A549 (cell line): Measurements from ENCODE around the gene IST1. TPM values are rescaled to one million over a fixed set of nuclear protein-coding genes. Genes with fewer than 3 reads are reported as not detected.

Experiments
- ATAC-seq, 2 experiments: fragments of 200-7000 bp in 1 of 2; fragments of >200 bp in 1 of 2; cut with Nextera tagmentation in 1 of 2; cut with Tn5 transposase in 1 of 2; 3 replicates each; pipeline versions ENCODE4 v1.8.0 to v1.9.1; 2018 to 2020; ENCODE audit warnings: mild to moderate bottlenecking in 1 of 2, moderate library complexity in 1 of 2
- CTCF ChIA-PET: fragments of 300-600 bp; sonication (Branson Sonifier 250); formaldehyde crosslinking; extraction: SDS; loops from one replicate; lab custom pipeline; 2021; ENCODE audit warnings: antibody characterized with exemption, inconsistent platforms; lab: Yijun Ruan, JAX
- POLR2A ChIA-PET: fragments of 350-600 bp; formaldehyde crosslinking; extraction: SDS; loops from one replicate; lab custom pipeline; 2021; ENCODE audit warnings: antibody characterized with exemption, inconsistent platforms; lab: Yijun Ruan, JAX
- DNase-seq, 2 experiments: peaks; one replicate each; pipeline versions ENCODE4 v3.0.0 to v3.0.0-alpha.2; 2011 to 2016; ENCODE audit warnings: low read depth in 1 of 2, low spot score in 1 of 2
- FAIRE-seq: peaks from 2 replicates; lab custom pipeline; 2011; peaks lifted over from hg19 to GRCh38; lab: Jason Lieb, UNC
- H3K27ac ChIP-seq, 2 experiments: fragments of >200 bp; sonication (Bioruptor Twin); formaldehyde crosslinking; 3 replicates each; pipeline ENCODE4 v1.5.1; 2016 to 2017
- H3K4me1 ChIP-seq: fragments of >200 bp; sonication (Bioruptor Twin); formaldehyde crosslinking; 3 replicates; pipeline ENCODE4 v1.6.1; 2016
- H3K4me2 ChIP-seq: fragments of >200 bp; sonication (Bioruptor Twin); formaldehyde crosslinking; 3 replicates; pipeline ENCODE4 v1.6.1; 2016
- H3K4me3 ChIP-seq: fragments of >200 bp; sonication (Bioruptor Twin); formaldehyde crosslinking; 3 replicates; pipeline ENCODE4 v1.5.1; 2016
- H3K9me3 ChIP-seq: fragments of >200 bp; sonication (Bioruptor Twin); formaldehyde crosslinking; 3 replicates; pipeline ENCODE4 v1.6.1; 2016
- BHLHE40 ChIP-seq: IDR thresholded peaks from 2 replicates; pipeline ENCODE4 v1.6.1; 2012; ENCODE audit warnings: low read depth, low read length, inconsistent platforms
- CBX2 ChIP-seq: fragments of 200-600 bp; sonication (generic); IDR thresholded peaks from 2 replicates; pipeline ENCODE4 v1.6.1; 2016; ENCODE audit warnings: low read depth, mild to moderate bottlenecking, borderline replicate concordance
- CBX8 ChIP-seq: fragments of 200-600 bp; sonication (generic); IDR thresholded peaks from 2 replicates; pipeline ENCODE4 v1.6.1; 2016
- CHD4 ChIP-seq: fragments of 200-600 bp; sonication (generic); IDR thresholded peaks from 2 replicates; pipeline ENCODE4 v1.6.1; 2016; ENCODE audit warnings: antibody characterized with exemption, mild to moderate bottlenecking, borderline replicate concordance
- CTCF ChIP-seq: fragments of >200 bp; sonication (Bioruptor Twin); formaldehyde crosslinking; IDR thresholded peaks from 3 replicates; pipeline ENCODE4 v1.5.1; 2016
- EP300 ChIP-seq, 2 experiments: fragments of >200 bp; sonication (Bioruptor Twin); formaldehyde crosslinking; IDR thresholded peaks; 2 replicates in 1 of 2; 3 replicates in 1 of 2; pipeline ENCODE4 v1.6.1; 2016 to 2017
- ESRRA ChIP-seq: fragments of 150-350 bp; IDR thresholded peaks from 2 replicates; pipeline ENCODE4 v1.6.1; 2014; ENCODE audit warnings: mild to moderate bottlenecking, low read length, borderline replicate concordance
- HOXA7 ChIP-seq: fragments of 250-450 bp; sonication (Bioruptor Pico); IDR thresholded peaks from 2 replicates; pipeline ENCODE4 v1.5.0; 2020; ENCODE audit warnings: mild to moderate bottlenecking, moderate library complexity
- HOXB13 ChIP-seq: fragments of 250-450 bp; sonication (Bioruptor Pico); IDR thresholded peaks from 2 replicates; pipeline ENCODE4 v1.5.0; 2020; ENCODE audit warnings: low read depth, mild to moderate bottlenecking, moderate library complexity
- HOXB5 ChIP-seq: fragments of 250-450 bp; sonication (Bioruptor Pico); IDR thresholded peaks from 2 replicates; pipeline ENCODE4 v1.5.0; 2020; ENCODE audit warnings: mild to moderate bottlenecking, moderate library complexity
- JUN ChIP-seq, 2 experiments: fragments of >200 bp; sonication (Bioruptor Twin); formaldehyde crosslinking; IDR thresholded peaks; 2 replicates in 1 of 2; 3 replicates in 1 of 2; pipeline ENCODE4 v1.6.1; 2016 to 2017
- JUNB ChIP-seq: fragments of >200 bp; sonication (Bioruptor Twin); formaldehyde crosslinking; IDR thresholded peaks from 2 replicates; pipeline ENCODE4 v1.6.1; 2016
- KDM1A ChIP-seq: fragments of 200-600 bp; sonication (generic); IDR thresholded peaks from 2 replicates; pipeline ENCODE4 v1.6.1; 2016; ENCODE audit warnings: low read depth, mild to moderate bottlenecking
- KDM5A ChIP-seq: fragments of 200-600 bp; sonication (generic); IDR thresholded peaks from 2 replicates; pipeline ENCODE4 v1.6.1; 2016; ENCODE audit warnings: antibody characterized with exemption, mild to moderate bottlenecking
- MAFK ChIP-seq: fragments of 450-650 bp; IDR thresholded peaks from 2 replicates; pipeline ENCODE4 v1.6.1; 2014; ENCODE audit not compliant: partially characterized antibody
- MAX ChIP-seq: IDR thresholded peaks from 2 replicates; pipeline ENCODE4 v1.6.1; 2012
- NFE2L2 ChIP-seq: fragments of 150-350 bp; conservative IDR thresholded peaks from 2 replicates; pipeline ENCODE4 v1.6.1; 2014; ENCODE audit warnings: low read length
- PHF8 ChIP-seq: fragments of 200-600 bp; sonication (generic); IDR thresholded peaks from 2 replicates; pipeline ENCODE4 v1.6.1; 2016; ENCODE audit warnings: low read depth, mild to moderate bottlenecking, antibody characterized with exemption, moderate library complexity, borderline replicate concordance
- RARB ChIP-seq: fragments of 250-450 bp; sonication (Bioruptor Pico); IDR thresholded peaks from 2 replicates; pipeline ENCODE4 v1.8.0; 2021; ENCODE audit warnings: mild to moderate bottlenecking, moderate library complexity
- RCOR1 ChIP-seq: fragments of 150-350 bp; IDR thresholded peaks from 2 replicates; pipeline ENCODE4 v1.6.1; 2014; ENCODE audit warnings: antibody characterized with exemption, low read length, low read depth
- TFCP2L1 ChIP-seq: fragments of 250-450 bp; sonication (Bioruptor Pico); IDR thresholded peaks from 2 replicates; pipeline ENCODE4 v1.5.0; 2021; ENCODE audit warnings: mild to moderate bottlenecking
- ZC3H11A ChIP-seq: fragments of 450-650 bp; IDR thresholded peaks from 2 replicates; pipeline ENCODE4 v1.6.1; 2014; ENCODE audit warnings: antibody characterized with exemption, mild to moderate bottlenecking
- ZNF302 ChIP-seq: fragments of 250-450 bp; sonication (Bioruptor Pico); IDR thresholded peaks from 2 replicates; pipeline ENCODE4 v1.9.0; 2021; ENCODE audit warnings: inconsistent platforms, mild to moderate bottlenecking, moderate library complexity
- ZSCAN20 ChIP-seq: fragments of 250-450 bp; sonication (Bioruptor Pico); IDR thresholded peaks from 2 replicates; pipeline ENCODE4 v1.8.0; 2022; ENCODE audit warnings: mild to moderate bottlenecking, moderate library complexity
- WGBS: methylation state at CpG from one replicate; pipeline ENCODE4 v1.1.6; 2017; ENCODE audit errors: missing lambda C conversion rate; 5-methylcytosine and 5-hydroxymethylcytosine counted together
- polyA plus RNA-seq, 4 experiments: library from polyadenylated mRNA; depleted of rRNA in 3 of 4; stranded (reverse); fragments of >200 nt; fragmentation: RNase III in 1 of 4; extraction: RNeasy Plus Mini Kit Qiagen cat#74134 plus additional on column Dnase treatment in 1 of 4; gene quantifications; 2 replicates in 3 of 4; 3 replicates in 1 of 4; pipeline ENCODE4 v1.2.3, GENCODE V29; 2011 to 2017
- TF ChIP-seq, protein P1 (sequence below): IDR thresholded peaks from 2 replicates; pipeline ENCODE4 v1.6.1; 2012
- TF ChIP-seq, protein P2 (sequence below): fragments of 200-600 bp; sonication (generic); IDR thresholded peaks from 2 replicates; pipeline ENCODE4 v1.6.1; 2016; ENCODE audit warnings: antibody characterized with exemption, mild to moderate bottlenecking, moderate library complexity
- TF ChIP-seq, protein P3 (sequence below): fragments of 150-350 bp; IDR thresholded peaks from 2 replicates; pipeline ENCODE4 v1.6.1; 2014; ENCODE audit warnings: low read depth, mild to moderate bottlenecking, low read length

IST1 gene
- polyA plus RNA-seq, 2 of the 4 experiments (the other 2 are of a cell fraction) = 178 to 290 TPM

- no peak for TF ChIP-seq ZSCAN20
- no peak for TF ChIP-seq RARB (CRISPR knock-in tag)
- no peak for TF ChIP-seq JUN (IDR thresholded peaks at IDR 0.05)
- TF ChIP-seq ZNF302 = no peak
These were observed 43.6 kb upstream of the IST1 start (continued) for GRCh38 chr16:71851746-71852145.

- POLR2A ChIA-PET = no interaction called here
- FAIRE-seq (no peak), DNase-seq (no peak), ATAC-seq (no peak)
- no peak overlapping the region for H3K4me2 ChIP-seq
- CTCF ChIA-PET = interaction anchor here (1.1 to 1.9 kb wide), 2 partner anchors 30 to 109 kb away, joined by 3 to 10 read pairs; no protein-coding TSS in a partner anchor
- peaks cover 2% of the 10 kb centered on the region for H3K4me1 ChIP-seq
- H3K27ac ChIP-seq = no peak overlapping the region
- H3K4me3 ChIP-seq = no peak overlapping the region
- H3K9me3 ChIP-seq = no peaks in the 10 kb centered on the region
- WGBS = 75% methylated on average over 3 of the region's 3 CpGs
- TF ChIP-seq NFE2L2 = no peak
- no peak for TF ChIP-seq CTCF
- no peak for TF ChIP-seq HOXB5 (CRISPR knock-in tag)
- TF ChIP-seq CBX2 = no peak
- TF ChIP-seq, protein P1, sequence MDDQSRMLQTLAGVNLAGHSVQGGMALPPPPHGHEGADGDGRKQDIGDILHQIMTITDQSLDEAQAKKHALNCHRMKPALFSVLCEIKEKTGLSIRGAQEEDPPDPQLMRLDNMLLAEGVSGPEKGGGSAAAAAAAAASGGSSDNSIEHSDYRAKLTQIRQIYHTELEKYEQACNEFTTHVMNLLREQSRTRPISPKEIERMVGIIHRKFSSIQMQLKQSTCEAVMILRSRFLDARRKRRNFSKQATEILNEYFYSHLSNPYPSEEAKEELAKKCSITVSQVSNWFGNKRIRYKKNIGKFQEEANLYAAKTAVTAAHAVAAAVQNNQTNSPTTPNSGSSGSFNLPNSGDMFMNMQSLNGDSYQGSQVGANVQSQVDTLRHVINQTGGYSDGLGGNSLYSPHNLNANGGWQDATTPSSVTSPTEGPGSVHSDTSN = no peak
- no peak for TF ChIP-seq HOXB13 (CRISPR knock-in tag)
- no peak for TF ChIP-seq CHD4
- TF ChIP-seq CBX8 = no peak
- TF ChIP-seq ZC3H11A = no peak
These were observed 43.2 kb upstream of the IST1 start for GRCh38 chr16:71852158-71852557.

- ATAC-seq = no peak
- Histone ChIP-seq H3K27ac (no peak overlapping the region), H3K4me2 (no peak overlapping the region), H3K4me3 (no peak overlapping the region), H3K9me3 (no peaks in the 10 kb centered on the region), H3K4me1 (no peaks in the 10 kb centered on the region)
- TF ChIP-seq, protein P2, sequence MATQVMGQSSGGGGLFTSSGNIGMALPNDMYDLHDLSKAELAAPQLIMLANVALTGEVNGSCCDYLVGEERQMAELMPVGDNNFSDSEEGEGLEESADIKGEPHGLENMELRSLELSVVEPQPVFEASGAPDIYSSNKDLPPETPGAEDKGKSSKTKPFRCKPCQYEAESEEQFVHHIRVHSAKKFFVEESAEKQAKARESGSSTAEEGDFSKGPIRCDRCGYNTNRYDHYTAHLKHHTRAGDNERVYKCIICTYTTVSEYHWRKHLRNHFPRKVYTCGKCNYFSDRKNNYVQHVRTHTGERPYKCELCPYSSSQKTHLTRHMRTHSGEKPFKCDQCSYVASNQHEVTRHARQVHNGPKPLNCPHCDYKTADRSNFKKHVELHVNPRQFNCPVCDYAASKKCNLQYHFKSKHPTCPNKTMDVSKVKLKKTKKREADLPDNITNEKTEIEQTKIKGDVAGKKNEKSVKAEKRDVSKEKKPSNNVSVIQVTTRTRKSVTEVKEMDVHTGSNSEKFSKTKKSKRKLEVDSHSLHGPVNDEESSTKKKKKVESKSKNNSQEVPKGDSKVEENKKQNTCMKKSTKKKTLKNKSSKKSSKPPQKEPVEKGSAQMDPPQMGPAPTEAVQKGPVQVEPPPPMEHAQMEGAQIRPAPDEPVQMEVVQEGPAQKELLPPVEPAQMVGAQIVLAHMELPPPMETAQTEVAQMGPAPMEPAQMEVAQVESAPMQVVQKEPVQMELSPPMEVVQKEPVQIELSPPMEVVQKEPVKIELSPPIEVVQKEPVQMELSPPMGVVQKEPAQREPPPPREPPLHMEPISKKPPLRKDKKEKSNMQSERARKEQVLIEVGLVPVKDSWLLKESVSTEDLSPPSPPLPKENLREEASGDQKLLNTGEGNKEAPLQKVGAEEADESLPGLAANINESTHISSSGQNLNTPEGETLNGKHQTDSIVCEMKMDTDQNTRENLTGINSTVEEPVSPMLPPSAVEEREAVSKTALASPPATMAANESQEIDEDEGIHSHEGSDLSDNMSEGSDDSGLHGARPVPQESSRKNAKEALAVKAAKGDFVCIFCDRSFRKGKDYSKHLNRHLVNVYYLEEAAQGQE = no peak
- no peak for TF ChIP-seq MAX
- TF ChIP-seq CHD4 = no peak
- TF ChIP-seq TFCP2L1 (CRISPR knock-in tag) = no peak
- no peak for TF ChIP-seq PHF8
- TF ChIP-seq EP300 (IDR thresholded peaks at IDR 0.05) = no peak
- no peak for TF ChIP-seq JUNB
- TF ChIP-seq ESRRA = no peak
- no peak for TF ChIP-seq KDM5A
- no peak for TF ChIP-seq HOXA7
- TF ChIP-seq MAFK = no peak
- no peak for TF ChIP-seq HOXB13 (CRISPR knock-in tag)
- TF ChIP-seq ZC3H11A = no peak
- no peak for TF ChIP-seq RCOR1
- no peak for TF ChIP-seq KDM1A
- TF ChIP-seq, protein P3, sequence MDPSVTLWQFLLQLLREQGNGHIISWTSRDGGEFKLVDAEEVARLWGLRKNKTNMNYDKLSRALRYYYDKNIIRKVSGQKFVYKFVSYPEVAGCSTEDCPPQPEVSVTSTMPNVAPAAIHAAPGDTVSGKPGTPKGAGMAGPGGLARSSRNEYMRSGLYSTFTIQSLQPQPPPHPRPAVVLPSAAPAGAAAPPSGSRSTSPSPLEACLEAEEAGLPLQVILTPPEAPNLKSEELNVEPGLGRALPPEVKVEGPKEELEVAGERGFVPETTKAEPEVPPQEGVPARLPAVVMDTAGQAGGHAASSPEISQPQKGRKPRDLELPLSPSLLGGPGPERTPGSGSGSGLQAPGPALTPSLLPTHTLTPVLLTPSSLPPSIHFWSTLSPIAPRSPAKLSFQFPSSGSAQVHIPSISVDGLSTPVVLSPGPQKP = no peak
- TF ChIP-seq BHLHE40 = no peak
- no peak for DNase-seq
- CTCF ChIA-PET = interaction anchor here (1.1 to 1.9 kb wide), 2 partner anchors 30 to 109 kb away, joined by 3 to 10 read pairs; no protein-coding TSS in a partner anchor
- no peak for FAIRE-seq
- 100% methylated on average over 4 of the region's 4 CpGs for WGBS
- POLR2A ChIA-PET = no interaction called here
These were observed 42.8 kb upstream of the IST1 start for GRCh38 chr16:71852561-71852960.
